Right atrium auricular region (tissue), 2 donors: ENCODE data around the gene FSTL1. TPM values are rescaled to one million over a fixed set of nuclear protein-coding genes. Genes with fewer than 3 reads are reported as not detected.

Experiments used
- DNase-seq: peaks from one replicate; pipeline ENCODE4 v3.0.0-alpha.2; 2019; ENCODE audit warnings: low spot score
- H3K27ac ChIP-seq, 2 donors: fragments of 200-600 bp; sonication (generic); 1 replicate in 1 of 2; 2 replicates in 1 of 2; pipeline ENCODE4 v1.5.1; 2016 to 2019
- H3K27me3 ChIP-seq, 2 donors: fragments of 200-600 bp; sonication (generic); one replicate each; pipeline versions ENCODE4 v1.5.1 to v1.6.0; 2017 to 2019
- H3K36me3 ChIP-seq: fragments of 200-600 bp; sonication (generic); one replicate; pipeline ENCODE4 v1.5.1; 2016
- H3K4me1 ChIP-seq, 2 donors: fragments of 200-600 bp; sonication (generic); one replicate each; pipeline versions ENCODE4 v1.5.1 to v1.6.0; 2017 to 2019
- H3K4me3 ChIP-seq, 2 donors: fragments of 200-600 bp; sonication (generic); 1 replicate in 1 of 2; 2 replicates in 1 of 2; pipeline ENCODE4 v1.5.1; 2017 to 2019; ENCODE audit warnings: mild to moderate bottlenecking in 1 of 2, moderate library complexity in 1 of 2
- H3K9me3 ChIP-seq, 2 donors: fragments of 200-600 bp; sonication (generic); one replicate each; pipeline ENCODE4 v1.5.1; 2019
- total RNA-seq, 2 donors: library from RNA; depleted of rRNA; stranded (reverse); fragments of >200 nt; gene quantifications; one replicate each; pipeline ENCODE4 v1.1.0, GENCODE V29; 2016
- TF ChIP-seq, protein P1 (sequence below), 2 donors: fragments of 200-600 bp; sonication (generic); IDR thresholded peaks; one replicate each; pipeline ENCODE4 v1.5.1; 2019; ENCODE audit warnings: antibody characterized with exemption in 2 of 2

Gene FSTL1
- total RNA-seq, 2 donors from 2014 or later, result 327 to 380 TPM

DNA sequence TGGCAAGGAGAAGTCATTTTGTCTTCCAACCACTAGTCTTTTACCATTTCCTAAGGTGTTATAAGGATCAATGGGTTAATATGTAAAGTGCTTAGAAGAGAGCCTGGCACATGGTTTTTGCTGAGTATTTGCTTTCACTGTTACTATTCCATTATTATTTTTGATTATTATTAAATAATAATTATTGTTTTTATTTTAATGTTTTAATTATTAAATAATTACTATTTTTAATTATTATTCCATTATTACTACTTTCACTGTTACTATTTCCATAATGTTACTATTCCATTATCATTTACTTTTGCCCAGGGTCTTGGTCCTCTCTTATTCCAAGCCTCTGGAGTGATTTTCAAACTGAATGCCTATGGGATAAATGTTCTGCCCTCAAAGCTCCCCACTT, 48.5 kb downstream of the FSTL1 start:
- no peak overlapping the region for H3K27ac ChIP-seq
- no peak for DNase-seq
- no peaks in the 10 kb centered on the region for H3K27me3 ChIP-seq
- TF ChIP-seq, protein P1, sequence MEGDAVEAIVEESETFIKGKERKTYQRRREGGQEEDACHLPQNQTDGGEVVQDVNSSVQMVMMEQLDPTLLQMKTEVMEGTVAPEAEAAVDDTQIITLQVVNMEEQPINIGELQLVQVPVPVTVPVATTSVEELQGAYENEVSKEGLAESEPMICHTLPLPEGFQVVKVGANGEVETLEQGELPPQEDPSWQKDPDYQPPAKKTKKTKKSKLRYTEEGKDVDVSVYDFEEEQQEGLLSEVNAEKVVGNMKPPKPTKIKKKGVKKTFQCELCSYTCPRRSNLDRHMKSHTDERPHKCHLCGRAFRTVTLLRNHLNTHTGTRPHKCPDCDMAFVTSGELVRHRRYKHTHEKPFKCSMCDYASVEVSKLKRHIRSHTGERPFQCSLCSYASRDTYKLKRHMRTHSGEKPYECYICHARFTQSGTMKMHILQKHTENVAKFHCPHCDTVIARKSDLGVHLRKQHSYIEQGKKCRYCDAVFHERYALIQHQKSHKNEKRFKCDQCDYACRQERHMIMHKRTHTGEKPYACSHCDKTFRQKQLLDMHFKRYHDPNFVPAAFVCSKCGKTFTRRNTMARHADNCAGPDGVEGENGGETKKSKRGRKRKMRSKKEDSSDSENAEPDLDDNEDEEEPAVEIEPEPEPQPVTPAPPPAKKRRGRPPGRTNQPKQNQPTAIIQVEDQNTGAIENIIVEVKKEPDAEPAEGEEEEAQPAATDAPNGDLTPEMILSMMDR (IDR thresholded peaks at IDR 0.05), result no peak
- no peaks in the 10 kb centered on the region for H3K4me1 ChIP-seq
- H3K36me3 ChIP-seq, result peaks cover 99% of the 10 kb centered on the region
- no peaks in the 10 kb centered on the region for H3K9me3 ChIP-seq
- no peak overlapping the region for H3K4me3 ChIP-seq

DNA sequence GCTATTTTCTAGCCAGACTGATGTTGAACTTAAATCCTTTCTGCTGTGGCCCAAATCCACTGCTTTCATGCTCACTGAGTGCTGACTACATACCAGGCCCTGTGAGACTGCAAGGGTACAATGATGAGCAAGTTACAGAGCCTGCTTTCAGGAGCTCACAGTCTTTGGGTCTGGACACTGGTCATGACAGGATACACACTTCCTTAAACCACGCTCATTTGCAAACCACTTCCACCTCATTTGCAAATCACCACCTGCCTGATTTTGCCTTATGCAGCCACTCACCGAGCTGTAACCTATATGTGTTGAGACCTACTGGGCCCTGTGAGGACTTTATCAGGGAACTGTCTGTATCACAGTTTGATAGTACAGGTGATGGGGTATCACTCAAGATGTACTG, 51.4 kb downstream of the FSTL1 start:
- Histone ChIP-seq H3K27ac (no peak overlapping the region), H3K4me1 (no peaks in the 10 kb centered on the region), H3K27me3 (no peaks in the 10 kb centered on the region), H3K4me3 (no peak overlapping the region), H3K36me3 (peaks cover 97% of the 10 kb centered on the region), H3K9me3 (no peaks in the 10 kb centered on the region)
- DNase-seq, result no peak
- TF ChIP-seq, protein P1 (IDR thresholded peaks at IDR 0.05), result no peak

DNA sequence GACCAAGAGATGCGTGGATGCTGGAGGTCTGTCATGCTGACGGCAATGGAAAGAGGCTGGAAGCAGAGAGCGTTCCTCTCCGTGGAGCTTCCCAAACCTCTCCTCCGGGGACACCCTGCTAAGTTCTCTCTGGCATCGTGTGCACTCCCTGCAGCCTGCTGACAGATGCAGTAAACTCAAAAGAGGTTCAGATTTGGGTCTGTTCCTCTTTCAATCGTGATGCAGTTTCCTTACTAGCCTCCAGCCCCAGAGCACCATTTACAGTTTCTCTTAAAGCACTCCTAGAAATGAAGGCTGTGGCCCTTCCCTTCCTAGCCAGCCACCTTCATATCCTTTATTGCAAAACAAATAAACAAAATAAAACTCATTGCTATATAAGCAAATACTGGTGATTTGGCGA, 54.3 kb downstream of the FSTL1 start:
- no peak for DNase-seq
- H3K9me3 ChIP-seq, result no peaks in the 10 kb centered on the region
- H3K4me3 ChIP-seq, result no peak overlapping the region
- no peaks in the 10 kb centered on the region for H3K4me1 ChIP-seq
- no peaks in the 10 kb centered on the region for H3K27me3 ChIP-seq
- peaks cover 75% of the 10 kb centered on the region for H3K36me3 ChIP-seq
- H3K27ac ChIP-seq, result no peak overlapping the region
- TF ChIP-seq, protein P1 (IDR thresholded peaks at IDR 0.05), result no peak

DNA sequence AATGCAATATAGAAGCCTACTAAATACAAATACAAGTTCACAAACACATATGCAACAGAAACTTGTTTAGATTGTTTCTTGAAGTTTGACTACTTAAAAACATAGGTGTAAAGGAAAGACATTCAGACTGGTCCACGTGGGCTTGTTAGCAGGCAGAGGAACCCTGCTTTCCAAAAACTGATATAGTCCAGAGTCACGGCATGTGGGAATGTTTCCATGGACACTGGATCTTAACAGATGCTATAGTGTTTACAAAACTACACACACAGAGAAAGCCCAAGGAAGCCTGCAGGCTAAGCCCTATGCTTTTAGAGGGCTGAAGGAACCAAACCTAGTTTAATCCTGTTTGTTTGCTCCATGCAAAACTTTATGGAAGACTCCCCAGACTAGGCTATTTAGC, 56.4 kb downstream of the FSTL1 start:
- H3K9me3 ChIP-seq, result no peaks in the 10 kb centered on the region
- H3K27ac ChIP-seq, result no peak overlapping the region

DNA sequence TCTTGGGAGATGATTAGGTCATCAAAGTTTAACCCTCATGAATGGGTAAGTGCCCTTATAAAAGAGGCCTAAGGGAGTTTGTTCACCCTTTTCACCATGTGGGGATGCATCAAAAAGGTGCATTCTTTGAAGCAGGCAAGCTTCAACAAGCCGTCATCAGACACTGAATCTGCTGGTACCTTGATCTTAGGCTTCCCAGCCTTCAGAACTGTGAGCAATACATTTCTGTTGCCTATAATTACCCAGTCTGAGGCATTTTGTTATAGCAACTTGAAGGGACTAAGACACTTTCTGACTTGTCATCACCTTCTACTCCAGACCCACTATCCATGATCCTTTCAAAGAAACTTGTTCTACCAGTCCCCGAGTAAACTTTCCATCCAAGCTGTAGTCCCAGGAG, 57.0 kb downstream of the FSTL1 start:
- Histone ChIP-seq H3K9me3 (no peaks in the 10 kb centered on the region), H3K27ac (no peak overlapping the region), H3K27me3 (no peaks in the 10 kb centered on the region), H3K4me1 (no peaks in the 10 kb centered on the region), H3K36me3 (peaks cover 48% of the 10 kb centered on the region), H3K4me3 (no peak overlapping the region)
- no peak for DNase-seq
- TF ChIP-seq, protein P1 (IDR thresholded peaks at IDR 0.05), result no peak

More for the DNA sequence above, 56.4 kb downstream of the FSTL1 start:
- no peak overlapping the region for H3K4me3 ChIP-seq
- no peak for DNase-seq
- TF ChIP-seq, protein P1 (IDR thresholded peaks at IDR 0.05), result no peak
- peaks cover 54% of the 10 kb centered on the region for H3K36me3 ChIP-seq
- no peaks in the 10 kb centered on the region for H3K4me1 ChIP-seq
- no peaks in the 10 kb centered on the region for H3K27me3 ChIP-seq

DNA sequence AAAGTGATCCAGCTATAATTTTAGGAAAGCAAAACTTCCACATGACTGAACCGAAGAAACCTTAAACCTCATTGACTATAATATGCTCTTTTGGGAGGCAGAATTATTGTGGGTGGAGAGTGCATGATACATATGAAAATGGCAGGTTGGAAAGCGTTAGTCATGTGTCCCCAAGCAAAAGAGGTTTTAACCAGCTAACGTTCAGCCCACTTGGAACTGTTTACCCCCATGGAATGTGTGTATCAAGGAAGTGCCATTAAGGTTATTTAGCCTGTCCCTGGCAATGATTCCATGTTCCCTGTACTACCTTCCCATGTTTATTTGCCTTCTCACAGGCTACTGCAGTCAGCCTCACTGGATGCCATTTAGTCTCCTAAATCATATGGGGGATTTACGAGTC, 57.5 kb downstream of the FSTL1 start:
- TF ChIP-seq, protein P1 (IDR thresholded peaks at IDR 0.05), result no peak
- no peaks in the 10 kb centered on the region for H3K27me3 ChIP-seq
- no peaks in the 10 kb centered on the region for H3K4me1 ChIP-seq
- no peak for DNase-seq
- peaks cover 43% of the 10 kb centered on the region for H3K36me3 ChIP-seq
- no peak overlapping the region for H3K4me3 ChIP-seq
- H3K27ac ChIP-seq, result no peak overlapping the region
- H3K9me3 ChIP-seq, result no peaks in the 10 kb centered on the region
